ENCODE data around the gene CENATAC.
"Not testable (repeated sequence)": the region's sequence is repeated elsewhere in the genome, so short reads cannot be mapped to it uniquely, and the experiment has no call there.

The CENATAC gene

GRCh38 chr11:119026970-119027369 lies 29.0 kb downstream of the CENATAC start:
- DNase-seq (ENCODE audit: low spot score), result no peak

GRCh38 chr11:119027561-119028345 lies 29.8 kb downstream of the CENATAC start:
- DNase-seq (ENCODE audit: low spot score), result no peak

- no peak for DNase-seq (ENCODE audit: low spot score)
Measured at GRCh38 chr11:119028346-119029068, 30.6 kb downstream of the CENATAC start.

- DNase-seq (ENCODE audit: low spot score), result no peak
Measured at GRCh38 chr11:119029069-119029339, 31.1 kb downstream of the CENATAC start.

- DNase-seq (ENCODE audit: low spot score), result no peak
Measured at GRCh38 chr11:119029340-119030028, 31.5 kb downstream of the CENATAC start.

- DNase-seq (ENCODE audit: low spot score), result no peak
Measured at GRCh38 chr11:119030029-119030328, 32.0 kb downstream of the CENATAC start.

- peak; percentile 98 for DNase-seq (ENCODE audit: low spot score)
Measured at GRCh38 chr11:119030329-119031047, 32.5 kb downstream of the CENATAC start, which contains the start of gene SLC37A4. Gene SLC37A4, minus strand, starts transcription at chr11:119030877.

GRCh38 chr11:119031912-119032280 lies 34.0 kb downstream of the CENATAC start:
- DNase-seq (ENCODE audit: low spot score), result no peak

GRCh38 chr11:119033421-119033820 lies 35.5 kb downstream of the CENATAC start:
- not testable (repeated sequence) for DNase-seq (ENCODE audit: low spot score)

GRCh38 chr11:119034813-119035212 lies 36.9 kb downstream of the CENATAC start:
- no peak for DNase-seq (ENCODE audit: low spot score)

- no peak for DNase-seq (ENCODE audit: low spot score)
Measured at GRCh38 chr11:119038884-119039283, 40.9 kb downstream of the CENATAC start.

GRCh38 chr11:119039471-119039870 lies 41.5 kb downstream of the CENATAC start:
- DNase-seq (ENCODE audit: low spot score), result not testable (repeated sequence)

GRCh38 chr11:119041821-119042514 lies 44.0 kb downstream of the CENATAC start:
- DNase-seq (ENCODE audit: low spot score), result no peak

- DNase-seq (ENCODE audit: low spot score), result no peak
Measured at GRCh38 chr11:119042927-119043326, 45.0 kb downstream of the CENATAC start.

- DNase-seq (ENCODE audit: low spot score), result no peak
Measured at GRCh38 chr11:119044708-119045107, 46.8 kb downstream of the CENATAC start.

GRCh38 chr11:119046489-119046888 lies 48.6 kb downstream of the CENATAC start:
- DNase-seq (ENCODE audit: low spot score), result no peak

- no peak for DNase-seq (ENCODE audit: low spot score)
Measured at GRCh38 chr11:119047205-119047604, 49.3 kb downstream of the CENATAC start.

GRCh38 chr11:119048644-119049043 lies 50.7 kb downstream of the CENATAC start:
- DNase-seq (ENCODE audit: low spot score), result no peak

GRCh38 chr11:119049081-119049480 lies 51.1 kb downstream of the CENATAC start:
- no peak for DNase-seq (ENCODE audit: low spot score)

- no peak for DNase-seq (ENCODE audit: low spot score)
Measured at GRCh38 chr11:119051440-119052162, 53.7 kb downstream of the CENATAC start.

GRCh38 chr11:119052163-119052814 lies 54.4 kb downstream of the CENATAC start:
- no peak for DNase-seq (ENCODE audit: low spot score)

Measured in activated CD4-positive, alpha-beta T cell treated with anti-CD3 and anti-CD28 coated beads, Interleukin-2, Interleukin-4, amounts not matched to agents 100 ng/mL and 50 ng/mL, durations not matched to agents 16 hours and 8 hours (primary cell).